C4-2B (cell line): ENCODE data around the gene RBM47.

Experiments used
- H3K27ac ChIP-seq: fragments of 450-650 bp; 2 replicates; pipeline ENCODE4 v1.5.1; 2017
- CTCF ChIP-seq: fragments of 450-650 bp; conservative IDR thresholded peaks from 2 replicates; pipeline ENCODE4 v1.5.1; 2017; ENCODE audit warnings: mild to moderate bottlenecking
- ZFX ChIP-seq: fragments of 450-650 bp; IDR thresholded peaks from 2 replicates; pipeline ENCODE4 v1.6.1; 2017

RBM47 gene

GRCh38 chr4:40500781-40501180 is 128.9 kb downstream of the RBM47 start:
- no peak for TF ChIP-seq ZFX
- TF ChIP-seq CTCF, result no peak

GRCh38 chr4:40493160-40493559 is 136.5 kb downstream of the RBM47 start:
- TF ChIP-seq CTCF, result no peak
- no peak for TF ChIP-seq ZFX
- no peak overlapping the region for H3K27ac ChIP-seq

More at GRCh38 chr4:40500781-40501180, 128.9 kb downstream of the RBM47 start:
- H3K27ac ChIP-seq, result no peak overlapping the region

GRCh38 chr4:40492691-40493090 is 137.0 kb downstream of the RBM47 start:
- no peak overlapping the region for H3K27ac ChIP-seq

GRCh38 chr4:40490481-40490880 is 139.2 kb downstream of the RBM47 start:
- no peak for TF ChIP-seq ZFX
- TF ChIP-seq CTCF, result no peak

More at GRCh38 chr4:40492691-40493090, 137.0 kb downstream of the RBM47 start:
- TF ChIP-seq CTCF (no peak), ZFX (no peak)

GRCh38 chr4:40489961-40490360 is 139.7 kb downstream of the RBM47 start:
- H3K27ac ChIP-seq, result no peak overlapping the region
- TF ChIP-seq ZFX, result no peak
- no peak for TF ChIP-seq CTCF

More at GRCh38 chr4:40490481-40490880, 139.2 kb downstream of the RBM47 start:
- no peak overlapping the region for H3K27ac ChIP-seq

GRCh38 chr4:40486534-40486933 is 143.1 kb downstream of the RBM47 start:
- no peak overlapping the region for H3K27ac ChIP-seq
- TF ChIP-seq ZFX (no peak), CTCF (no peak)

GRCh38 chr4:40484346-40485090 is 145.1 kb downstream of the RBM47 start:
- TF ChIP-seq CTCF, result no peak
- no peak for TF ChIP-seq ZFX
- H3K27ac ChIP-seq, result no peak overlapping the region
